GM12873 (cell line): ENCODE measurements around the gene SNRPB.
A peak's percentile ranks its signal among the peaks of the same experiment; 100 is the strongest.

Experiments
- CTCF ChIP-seq: IDR thresholded peaks from 2 replicates; pipeline ENCODE4 v1.5.1; 2012; ENCODE audit warnings: low read depth, mild to moderate bottlenecking, moderate library complexity, low read length, control low read depth; ENCODE audit not compliant: insufficient read depth; ENCODE audit errors: missing control alignments

SNRPB gene

GRCh38 chr20:2455771-2456497 lies 14.7 kb downstream of the SNRPB start:
- no peak for TF ChIP-seq CTCF

GRCh38 chr20:2453792-2454191 lies 16.8 kb downstream of the SNRPB start:
- TF ChIP-seq CTCF = no peak

- peak; percentile 91 for TF ChIP-seq CTCF
These were observed 18.5 kb downstream of the SNRPB start for GRCh38 chr20:2451939-2452732.

GRCh38 chr20:2451422-2451821 lies 19.2 kb downstream of the SNRPB start:
- TF ChIP-seq CTCF = no peak

- no peak for TF ChIP-seq CTCF
These were observed 21.2 kb downstream of the SNRPB start for GRCh38 chr20:2449386-2449785.

- TF ChIP-seq CTCF = no peak
These were observed 23.7 kb downstream of the SNRPB start for GRCh38 chr20:2446845-2447244.

GRCh38 chr20:2431185-2431584 lies 39.4 kb downstream of the SNRPB start:
- no peak for TF ChIP-seq CTCF
